ENCODE data around the gene GGTLC2.
"Not testable (repeated sequence)": the region's sequence is repeated elsewhere in the genome, so short reads cannot be mapped to it uniquely, and the experiment has no call there.

Gene GGTLC2

GRCh38 chr22:22618448-22618847, 26.0 kb upstream of the GGTLC2 start:
- DNase-seq (ENCODE audit: low read depth), result no peak
- no peak overlapping the region for H3K4me3 ChIP-seq (ENCODE audit: low read depth, low read length)
- TF ChIP-seq MAX (IDR thresholded peaks at IDR 0.05; ENCODE audit: low read depth, low read length) (no peak), MYC (IDR thresholded peaks at IDR 0.05; ENCODE audit: low read depth, low read length) (no peak), POLR2A (IDR thresholded peaks at IDR 0.05; ENCODE audit: extremely low read depth, insufficient read length) (no peak)
- TF ChIP-seq, protein P1, sequence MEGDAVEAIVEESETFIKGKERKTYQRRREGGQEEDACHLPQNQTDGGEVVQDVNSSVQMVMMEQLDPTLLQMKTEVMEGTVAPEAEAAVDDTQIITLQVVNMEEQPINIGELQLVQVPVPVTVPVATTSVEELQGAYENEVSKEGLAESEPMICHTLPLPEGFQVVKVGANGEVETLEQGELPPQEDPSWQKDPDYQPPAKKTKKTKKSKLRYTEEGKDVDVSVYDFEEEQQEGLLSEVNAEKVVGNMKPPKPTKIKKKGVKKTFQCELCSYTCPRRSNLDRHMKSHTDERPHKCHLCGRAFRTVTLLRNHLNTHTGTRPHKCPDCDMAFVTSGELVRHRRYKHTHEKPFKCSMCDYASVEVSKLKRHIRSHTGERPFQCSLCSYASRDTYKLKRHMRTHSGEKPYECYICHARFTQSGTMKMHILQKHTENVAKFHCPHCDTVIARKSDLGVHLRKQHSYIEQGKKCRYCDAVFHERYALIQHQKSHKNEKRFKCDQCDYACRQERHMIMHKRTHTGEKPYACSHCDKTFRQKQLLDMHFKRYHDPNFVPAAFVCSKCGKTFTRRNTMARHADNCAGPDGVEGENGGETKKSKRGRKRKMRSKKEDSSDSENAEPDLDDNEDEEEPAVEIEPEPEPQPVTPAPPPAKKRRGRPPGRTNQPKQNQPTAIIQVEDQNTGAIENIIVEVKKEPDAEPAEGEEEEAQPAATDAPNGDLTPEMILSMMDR (IDR thresholded peaks at IDR 0.05; ENCODE audit: low read depth, low read length), result no peak

GRCh38 chr22:22618923-22619322, 25.5 kb upstream of the GGTLC2 start:
- H3K4me3 ChIP-seq (ENCODE audit: low read depth, low read length), result no peak overlapping the region
- no peak for DNase-seq (ENCODE audit: low read depth)
- TF ChIP-seq MYC (IDR thresholded peaks at IDR 0.05; ENCODE audit: low read depth, low read length) (no peak), POLR2A (IDR thresholded peaks at IDR 0.05; ENCODE audit: extremely low read depth, insufficient read length) (no peak), MAX (IDR thresholded peaks at IDR 0.05; ENCODE audit: low read depth, low read length) (no peak)
- TF ChIP-seq, protein P1 (IDR thresholded peaks at IDR 0.05; ENCODE audit: low read depth, low read length), result no peak

- no peak for DNase-seq (ENCODE audit: low read depth)
- H3K4me3 ChIP-seq (ENCODE audit: low read depth, low read length), result no peak overlapping the region
- no peak for TF ChIP-seq MAX (IDR thresholded peaks at IDR 0.05; ENCODE audit: low read depth, low read length)
- no peak for TF ChIP-seq MYC (IDR thresholded peaks at IDR 0.05; ENCODE audit: low read depth, low read length)
- TF ChIP-seq, protein P1 (IDR thresholded peaks at IDR 0.05; ENCODE audit: low read depth, low read length), result no peak
- TF ChIP-seq POLR2A (IDR thresholded peaks at IDR 0.05; ENCODE audit: extremely low read depth, insufficient read length), result no peak
Measured at GRCh38 chr22:22619765-22620414, 24.5 kb upstream of the GGTLC2 start.

- not testable (repeated sequence) for DNase-seq (ENCODE audit: low read depth)
Measured at GRCh38 chr22:22628546-22629495, 15.6 kb upstream of the GGTLC2 start.

GRCh38 chr22:22631223-22631652, 13.2 kb upstream of the GGTLC2 start:
- DNase-seq (ENCODE audit: low read depth), result peak; percentile 8
- H3K4me3 ChIP-seq (ENCODE audit: low read depth, low read length), result not testable (repeated sequence)

More at GRCh38 chr22:22628546-22629495, 15.6 kb upstream of the GGTLC2 start:
- H3K4me3 ChIP-seq (ENCODE audit: low read depth, low read length), result not testable (repeated sequence)

- DNase-seq (ENCODE audit: low read depth); H3K4me3 ChIP-seq (ENCODE audit: low read depth, low read length): not testable (repeated sequence)
Measured at GRCh38 chr22:22632226-22632625, 12.2 kb upstream of the GGTLC2 start.

- not testable (repeated sequence) for DNase-seq (ENCODE audit: low read depth); H3K4me3 ChIP-seq (ENCODE audit: low read depth, low read length)
Measured at GRCh38 chr22:22633533-22633932, 10.9 kb upstream of the GGTLC2 start.

GRCh38 chr22:22636260-22636659, 8.2 kb upstream of the GGTLC2 start:
- H3K4me3 ChIP-seq (ENCODE audit: low read depth, low read length), result not testable (repeated sequence)

GRCh38 chr22:22638313-22638712, 6.1 kb upstream of the GGTLC2 start:
- H3K4me3 ChIP-seq (ENCODE audit: low read depth, low read length); DNase-seq (ENCODE audit: low read depth): not testable (repeated sequence)

More at GRCh38 chr22:22636260-22636659, 8.2 kb upstream of the GGTLC2 start:
- DNase-seq (ENCODE audit: low read depth), result peak; percentile 58

GRCh38 chr22:22642255-22642654, 2.2 kb upstream of the GGTLC2 start:
- DNase-seq (ENCODE audit: low read depth); H3K4me3 ChIP-seq (ENCODE audit: low read depth, low read length): not testable (repeated sequence)

DNA sequence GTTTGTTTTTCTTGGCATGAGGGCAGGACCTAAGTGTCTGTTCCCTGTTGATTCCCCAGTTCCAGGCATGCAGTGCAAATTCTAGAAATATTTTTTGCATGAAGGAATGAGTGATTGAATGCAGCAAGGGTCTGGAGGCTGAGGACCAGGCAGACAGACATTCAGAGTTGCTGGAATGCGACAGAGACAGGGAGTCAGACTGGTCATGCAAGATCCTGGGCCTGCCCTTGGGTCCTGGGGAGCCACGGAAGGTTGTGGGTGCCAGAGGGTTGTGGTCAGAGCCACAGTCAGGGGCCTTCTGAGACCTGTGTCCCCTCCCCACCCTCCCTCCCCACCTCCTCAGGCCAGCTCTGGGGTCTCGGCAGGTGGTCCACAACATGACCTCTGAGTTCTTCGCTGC, 1.6 kb downstream of the GGTLC2 start:
- not testable (repeated sequence) for H3K4me3 ChIP-seq (ENCODE audit: low read depth, low read length); DNase-seq (ENCODE audit: low read depth)

DNA sequence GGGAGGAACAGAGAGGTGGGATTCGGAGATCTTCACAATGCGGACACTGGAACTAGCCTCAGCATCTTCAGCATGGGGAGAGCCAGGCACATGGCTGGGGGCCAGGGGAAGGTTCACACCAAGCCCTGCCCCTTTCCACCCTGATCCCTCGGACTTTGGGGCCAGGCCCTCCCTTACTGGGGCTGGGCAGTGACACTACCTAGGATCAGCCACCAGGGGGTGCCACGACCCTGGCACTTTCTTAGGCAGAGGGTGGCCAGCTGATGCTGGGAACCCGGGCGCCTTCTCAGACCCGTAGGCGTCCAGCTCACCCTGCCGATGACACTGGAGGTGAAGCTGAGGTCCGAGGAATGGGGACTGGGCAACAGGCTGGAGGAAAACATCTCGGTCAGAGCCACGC, 3.5 kb downstream of the GGTLC2 start:
- not testable (repeated sequence) for H3K4me3 ChIP-seq (ENCODE audit: low read depth, low read length); DNase-seq (ENCODE audit: low read depth)

- DNase-seq (ENCODE audit: low read depth); H3K4me3 ChIP-seq (ENCODE audit: low read depth, low read length): not testable (repeated sequence)
Measured at GRCh38 chr22:22648863-22649536, 4.6 kb downstream of the GGTLC2 start.
